ENCODE measurements around the gene ADAM22.

GRCh38 chr7:88102675-88103074, 168.6 kb downstream of the ADAM22 start:
- TF ChIP-seq, protein P1, sequence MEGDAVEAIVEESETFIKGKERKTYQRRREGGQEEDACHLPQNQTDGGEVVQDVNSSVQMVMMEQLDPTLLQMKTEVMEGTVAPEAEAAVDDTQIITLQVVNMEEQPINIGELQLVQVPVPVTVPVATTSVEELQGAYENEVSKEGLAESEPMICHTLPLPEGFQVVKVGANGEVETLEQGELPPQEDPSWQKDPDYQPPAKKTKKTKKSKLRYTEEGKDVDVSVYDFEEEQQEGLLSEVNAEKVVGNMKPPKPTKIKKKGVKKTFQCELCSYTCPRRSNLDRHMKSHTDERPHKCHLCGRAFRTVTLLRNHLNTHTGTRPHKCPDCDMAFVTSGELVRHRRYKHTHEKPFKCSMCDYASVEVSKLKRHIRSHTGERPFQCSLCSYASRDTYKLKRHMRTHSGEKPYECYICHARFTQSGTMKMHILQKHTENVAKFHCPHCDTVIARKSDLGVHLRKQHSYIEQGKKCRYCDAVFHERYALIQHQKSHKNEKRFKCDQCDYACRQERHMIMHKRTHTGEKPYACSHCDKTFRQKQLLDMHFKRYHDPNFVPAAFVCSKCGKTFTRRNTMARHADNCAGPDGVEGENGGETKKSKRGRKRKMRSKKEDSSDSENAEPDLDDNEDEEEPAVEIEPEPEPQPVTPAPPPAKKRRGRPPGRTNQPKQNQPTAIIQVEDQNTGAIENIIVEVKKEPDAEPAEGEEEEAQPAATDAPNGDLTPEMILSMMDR (tag by site-specific recombination; IDR thresholded peaks at IDR 0.05): no peak
- TF ChIP-seq MYNN (tag by site-specific recombination; IDR thresholded peaks at IDR 0.05; ENCODE audit: borderline replicate concordance) (no peak), ZNF561 (tag by site-specific recombination; IDR thresholded peaks at IDR 0.05; ENCODE audit: borderline replicate concordance) (no peak), ZNF335 (tag by site-specific recombination; conservative IDR thresholded peaks at IDR 0.05) (peak; percentile 52), ZBTB21 (tag by site-specific recombination; IDR thresholded peaks at IDR 0.05) (no peak), ZNF626 (tag by site-specific recombination; IDR thresholded peaks at IDR 0.05) (no peak), ZNF555 (tag by site-specific recombination; conservative IDR thresholded peaks at IDR 0.05) (no peak), ZNF324 (tag by site-specific recombination; IDR thresholded peaks at IDR 0.05) (no peak), REST (tag by site-specific recombination; IDR thresholded peaks at IDR 0.05) (no peak), ZNF280D (tag by site-specific recombination; IDR thresholded peaks at IDR 0.05) (no peak), ZNF664 (tag by site-specific recombination; IDR thresholded peaks at IDR 0.05) (no peak), SETDB1 (IDR thresholded peaks at IDR 0.05; ENCODE audit: insufficient read length, low read length) (no peak), WT1 (tag by site-specific recombination; IDR thresholded peaks at IDR 0.05) (peak; percentile 46; the same call in 1 of the 2 replicates), ZNF514 (tag by site-specific recombination; IDR thresholded peaks at IDR 0.05) (no peak)

Measured in HEK293 (cell line).